KG1 (cell line): ENCODE measurements around the gene ANKRD13A.
"Not testable (repeated sequence)": the region's sequence is repeated elsewhere in the genome, so short reads cannot be mapped to it uniquely, and the experiment has no call there.

ENCODE experiments used
- DNase-seq: peaks from one replicate; lab custom pipeline; 2025; lab: John Stamatoyannopoulos, UW

Gene ANKRD13A

DNA sequence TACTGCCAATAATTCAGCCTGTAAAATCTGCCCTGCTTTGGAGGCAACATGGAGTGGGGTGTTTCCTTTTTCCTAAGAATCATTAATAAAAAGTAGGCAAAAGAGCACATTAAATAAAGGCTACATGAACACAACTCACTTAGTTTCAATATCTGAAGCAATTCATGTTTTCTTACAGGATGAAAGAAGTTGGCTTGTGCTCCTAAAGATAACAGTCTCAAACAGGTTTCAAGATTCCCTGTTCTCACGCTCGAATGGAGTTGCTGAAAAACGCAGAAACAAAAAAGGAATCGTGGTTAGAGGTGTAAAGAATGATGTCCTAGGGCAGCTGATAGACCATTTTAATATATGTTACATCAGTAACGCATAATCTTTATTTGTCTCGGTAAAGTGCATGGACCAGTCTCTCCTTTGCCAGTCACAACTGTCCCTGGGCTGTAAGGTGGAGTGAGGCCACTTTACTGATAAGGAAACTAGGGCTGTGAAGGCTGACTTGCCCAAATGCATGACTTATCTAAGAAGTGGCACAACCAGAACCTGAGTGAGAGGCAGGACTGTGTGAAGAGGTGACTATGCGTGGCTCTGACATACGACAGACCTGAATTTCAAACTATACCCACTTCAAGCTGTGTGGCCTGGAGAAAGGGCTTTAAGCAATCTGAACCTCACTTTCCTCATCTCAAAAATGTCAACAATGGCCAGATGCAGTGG, 15.6 kb upstream of the ANKRD13A start:
- no peak for DNase-seq

- not testable (repeated sequence) for DNase-seq
Observed at GRCh38 chr12:109986236-109986635, 13.0 kb upstream of the ANKRD13A start.

DNA sequence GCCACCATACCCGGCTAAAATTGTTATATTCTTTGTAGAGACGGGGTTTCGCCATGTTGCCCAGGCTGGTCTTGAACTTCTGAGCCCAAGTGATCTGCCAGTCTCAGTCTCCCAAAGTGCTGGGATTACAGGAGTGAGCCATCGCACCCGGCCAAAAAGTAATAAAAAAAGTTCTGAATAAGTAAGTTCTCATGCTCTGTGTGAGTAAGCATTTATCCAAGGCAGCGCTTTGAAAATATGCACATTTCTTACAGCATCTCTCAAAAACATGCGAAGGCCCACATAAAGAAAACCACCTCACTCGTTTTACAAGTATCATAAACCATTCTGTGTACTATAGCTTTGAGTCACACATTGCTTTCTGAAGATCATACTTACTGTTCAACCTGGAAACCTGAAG, 11.6 kb upstream of the ANKRD13A start:
- no peak for DNase-seq

GRCh38 chr12:109988274-109988673, 11.0 kb upstream of the ANKRD13A start:
- no peak for DNase-seq

DNA sequence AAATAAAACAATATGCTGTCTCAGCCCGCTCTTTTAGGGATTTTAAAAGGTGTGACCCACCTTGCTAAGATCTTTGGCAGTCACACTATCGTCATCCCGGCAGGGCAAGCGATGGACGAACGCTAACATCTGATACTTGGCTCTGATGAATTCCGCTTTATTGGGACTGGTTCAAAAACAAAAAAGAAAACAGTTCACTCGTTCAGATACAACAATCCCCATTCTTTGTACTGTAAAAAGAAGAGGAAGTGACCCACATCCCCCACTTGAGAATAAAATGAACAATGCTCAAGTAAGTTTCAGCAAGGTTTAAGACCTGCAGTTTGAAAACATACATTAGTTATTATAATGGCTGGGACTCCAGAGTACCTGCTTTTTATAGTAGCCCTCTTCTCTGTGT, 10.3 kb upstream of the ANKRD13A start:
- DNase-seq: no peak

DNA sequence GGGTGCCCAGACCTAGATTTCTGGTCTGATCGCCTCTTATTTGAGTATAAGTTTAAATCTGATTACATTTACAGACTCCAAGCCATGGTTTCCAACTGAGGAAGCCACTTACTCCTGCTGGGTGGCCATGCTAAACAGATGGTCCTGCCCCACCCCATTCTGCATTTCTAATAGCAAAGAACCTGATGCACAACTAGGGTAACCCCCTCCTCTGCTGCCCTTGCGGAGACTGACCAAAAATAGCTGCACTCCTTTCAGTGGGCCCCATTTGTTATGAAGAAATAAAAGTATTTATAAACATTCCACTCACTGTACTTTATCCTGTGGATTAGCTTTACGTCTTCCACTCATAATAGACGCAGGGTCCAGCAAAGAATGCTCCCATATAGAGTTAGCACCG, 9.8 kb upstream of the ANKRD13A start:
- DNase-seq: no peak

DNA sequence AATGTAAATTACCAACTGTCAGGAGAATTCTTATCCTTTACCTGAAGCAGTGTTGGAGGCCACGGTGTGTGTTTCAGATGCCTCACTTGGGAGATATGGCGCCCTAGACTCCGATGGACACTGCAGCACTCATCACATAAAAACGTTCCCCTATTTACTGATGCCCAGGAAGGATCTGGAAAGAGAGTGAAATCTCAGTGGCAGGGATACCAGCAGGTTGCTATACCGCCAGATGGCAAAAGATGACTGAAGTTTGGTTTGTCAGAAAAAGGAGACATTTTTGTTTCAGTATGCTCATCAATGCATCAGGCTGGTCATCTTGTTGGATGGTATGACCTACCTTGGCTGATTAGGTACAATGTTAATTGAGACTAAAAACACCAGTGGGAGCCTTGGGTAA, 7.6 kb upstream of the ANKRD13A start:
- no peak for DNase-seq

DNA sequence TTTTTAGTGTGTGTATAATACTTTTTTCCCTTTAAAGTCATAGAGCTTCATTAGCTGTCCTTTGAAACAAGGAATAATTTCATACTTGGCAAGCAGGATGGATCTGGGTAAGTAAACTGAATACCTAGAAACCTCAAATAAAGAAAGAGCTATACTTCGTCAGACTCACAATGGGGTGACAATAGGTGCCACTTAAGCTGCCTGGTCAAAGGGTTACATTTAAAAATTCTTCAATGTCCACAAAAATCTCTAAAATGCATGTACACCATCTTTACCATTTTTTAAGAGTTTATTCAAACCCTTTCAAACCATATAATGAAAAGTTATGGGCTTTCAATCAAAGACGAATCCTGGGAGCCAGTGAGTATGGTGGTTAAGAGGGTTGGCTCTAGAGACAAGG, 6.1 kb upstream of the ANKRD13A start:
- no peak for DNase-seq

DNA sequence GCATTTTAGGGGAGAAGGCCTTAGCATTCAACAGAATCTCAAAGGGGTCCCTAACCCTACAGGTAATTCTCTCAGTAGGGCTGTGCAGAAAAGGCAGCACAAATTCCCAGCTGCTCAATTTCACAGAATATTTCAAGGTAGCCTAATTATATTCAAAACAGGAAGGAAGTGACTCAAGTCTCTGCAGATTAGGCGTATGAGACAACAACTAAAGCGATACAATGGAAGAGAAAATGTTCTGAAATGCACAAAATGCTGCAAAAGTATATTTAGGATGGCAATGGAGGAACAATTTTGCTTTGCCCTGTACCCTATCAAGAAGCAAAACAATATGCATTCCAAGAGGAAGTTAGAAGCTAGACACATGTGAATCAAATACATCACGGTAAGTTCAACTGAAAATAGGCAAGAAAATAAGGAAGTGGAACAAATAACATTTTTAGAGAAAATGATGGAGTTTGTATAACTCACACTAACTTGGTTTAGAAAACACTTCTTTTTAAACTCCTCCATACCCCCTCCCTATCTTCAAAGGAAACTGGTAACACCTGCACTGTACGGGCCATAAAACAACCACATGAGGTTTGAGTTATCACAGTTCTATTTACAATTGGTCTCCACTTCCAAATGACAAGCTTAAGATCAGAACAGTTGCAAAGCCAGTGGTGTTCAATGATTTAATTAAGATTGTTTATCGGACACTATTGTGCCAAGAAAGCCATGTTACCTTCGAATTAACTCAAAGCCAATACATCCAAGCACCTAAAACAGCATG, 4.6 kb upstream of the ANKRD13A start:
- DNase-seq: no peak

GRCh38 chr12:109995361-109995685, 3.9 kb upstream of the ANKRD13A start:
- DNase-seq: no peak

GRCh38 chr12:109995686-109996482, 3.3 kb upstream of the ANKRD13A start, which contains the start of gene GIT2:
TSS of gene GIT2 (minus strand) at chr12:109996368. CDS start at chr12:109996224, 144 bp downstream.
- peak; percentile 94 for DNase-seq

- DNase-seq: no peak
Observed at GRCh38 chr12:109996483-109996853, 2.8 kb upstream of the ANKRD13A start.

DNA sequence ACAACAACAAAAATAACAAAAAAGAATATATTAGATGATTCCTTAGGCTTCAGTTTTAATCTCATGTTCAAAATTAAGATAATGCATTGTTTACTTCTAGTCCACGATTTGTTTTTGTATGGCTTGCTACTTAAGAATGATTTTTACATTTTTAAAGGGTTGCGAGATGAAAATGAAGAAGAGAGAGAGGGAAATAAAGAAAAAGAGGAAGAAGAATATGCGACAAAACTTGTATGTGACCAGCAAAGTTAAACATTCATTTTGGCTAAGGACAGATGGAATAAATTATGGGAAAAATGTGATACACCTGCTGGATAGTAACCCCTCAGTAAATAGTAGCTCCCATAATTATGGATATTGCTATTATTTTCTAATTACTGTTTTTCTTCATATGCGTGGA, 1.8 kb upstream of the ANKRD13A start:
- no peak for DNase-seq

GRCh38 chr12:109998241-109998903, 858 bp upstream of the ANKRD13A start:
- no peak for DNase-seq

- DNase-seq: no peak
Observed at GRCh38 chr12:109999649-109999971, 380 bp downstream of the ANKRD13A start.

- no peak for DNase-seq
Observed at GRCh38 chr12:109999983-110000505, 814 bp downstream of the ANKRD13A start.

- no peak for DNase-seq
Observed at GRCh38 chr12:110001596-110001995, 2.4 kb downstream of the ANKRD13A start.

DNA sequence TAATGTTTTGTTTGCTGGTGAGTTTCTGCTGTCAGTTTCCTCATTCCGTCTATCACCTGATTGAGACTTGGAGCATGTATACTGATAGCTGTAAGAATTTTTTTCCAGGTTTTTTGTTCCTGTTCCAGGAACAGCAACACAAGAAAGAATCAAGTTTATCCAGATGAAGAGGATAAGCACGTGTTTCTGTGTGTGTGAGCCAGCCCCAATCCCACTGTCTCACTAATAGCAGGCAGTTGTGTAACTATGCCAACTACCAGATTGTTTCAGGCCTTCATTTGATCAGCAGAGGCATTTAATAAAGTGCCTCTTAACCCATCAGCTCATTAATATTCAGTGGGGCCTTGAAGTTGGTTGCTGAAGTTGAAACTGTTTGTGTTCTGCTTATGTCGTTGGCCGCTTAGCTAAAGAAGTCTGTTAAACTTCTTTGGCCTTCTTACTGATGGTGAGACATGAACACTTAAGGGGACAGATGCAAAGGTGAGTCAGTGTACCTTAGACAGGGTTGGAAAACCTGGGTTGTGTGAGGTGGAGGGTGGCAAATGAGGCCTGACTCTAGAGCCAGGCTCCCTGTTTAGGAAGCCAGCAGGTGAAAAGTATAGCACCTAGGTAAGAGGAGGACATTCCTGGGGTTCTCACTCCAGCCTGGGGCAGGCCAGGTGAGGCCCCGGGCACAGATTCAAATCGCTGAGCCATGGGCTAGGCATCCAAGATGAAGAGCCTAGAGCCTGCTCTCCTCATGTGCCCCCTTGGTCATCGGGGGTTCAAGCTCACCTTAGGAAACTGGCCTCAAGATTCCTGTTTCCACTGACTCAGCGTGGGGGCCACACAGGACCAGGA, 3.7 kb downstream of the ANKRD13A start:
- DNase-seq: no peak

GRCh38 chr12:110004598-110004997, 5.4 kb downstream of the ANKRD13A start:
- DNase-seq: no peak

GRCh38 chr12:110005319-110005973, 6.2 kb downstream of the ANKRD13A start:
- DNase-seq: no peak

GRCh38 chr12:110006115-110006514, 6.9 kb downstream of the ANKRD13A start:
- no peak for DNase-seq
